BLaER1 treated with 17β-estradiol and CSF1 and Interleukin-3, amounts not matched to agents 10 nM and 100 nM (cell line): ENCODE data around the gene KCNJ9.

Experiments
- H3K27ac ChIP-seq, 11 experiments: shearing (Covaris generic); formaldehyde crosslinking; 2 replicates each; pipeline ENCODE4 v1.8.1; 2022
- H3K27me3 ChIP-seq, 11 experiments: shearing (Covaris generic); formaldehyde crosslinking; 2 replicates each; pipeline ENCODE4 v1.8.1; 2022
- H3K36me3 ChIP-seq, 11 experiments: shearing (Covaris generic); formaldehyde crosslinking; 2 replicates each; pipeline ENCODE4 v1.8.1; 2022
- H3K4me1 ChIP-seq, 10 experiments: shearing (Covaris generic); formaldehyde crosslinking; 2 replicates each; pipeline ENCODE4 v1.8.1; 2022
- H3K4me2 ChIP-seq, 11 experiments: shearing (Covaris generic); formaldehyde crosslinking; 2 replicates each; pipeline ENCODE4 v1.8.1; 2022
- H3K4me3 ChIP-seq, 10 experiments: shearing (Covaris generic); formaldehyde crosslinking; 2 replicates each; pipeline ENCODE4 v1.8.1; 2022
- H3K9ac ChIP-seq, 11 experiments: shearing (Covaris generic); formaldehyde crosslinking; 2 replicates each; pipeline ENCODE4 v1.8.1; 2022
- H3K9me3 ChIP-seq, 11 experiments: shearing (Covaris generic); formaldehyde crosslinking; replicated peaks in 1 of 11; 2 replicates each; pipeline ENCODE4 v1.8.1; 2022
- H4K20me1 ChIP-seq, 11 experiments: shearing (Covaris generic); formaldehyde crosslinking; 2 replicates each; pipeline ENCODE4 v1.8.1; 2022
- Cebpa-rat ChIP-seq, 11 experiments: shearing (Covaris generic); IDR thresholded peaks; 2 replicates each; pipeline ENCODE4 v1.8.1; 2022

Gene KCNJ9

GRCh38 chr1:160081261-160081936, at the start of gene KCNJ9:
Gene KCNJ9 (plus strand): TSS chr1:160081538. CDS start chr1:160084031, 2,493 bp downstream.
- peaks cover 0 to 19% (median 12%) of the 10 kb centered on the region in 11 experiments; a peak in 17 of 22 replicates for H3K36me3 ChIP-seq
- peak within 1 kb of the TSS in 8 of 11 experiments; percentile 0 to 51 (median 27); a peak in 15 of 22 replicates for H3K4me2 ChIP-seq

GRCh38 chr1:160032165-160032820, 49.0 kb upstream of the KCNJ9 start:
- Histone ChIP-seq H3K9ac (peak overlapping the region; percentile 61 to 79 (median 76)), H3K27ac (peak overlapping the region; percentile 30 to 69 (median 56); a peak in 19 of 22 replicates), H3K27me3 (no peaks in the 10 kb centered on the region), H3K4me1 (peaks cover 24 to 38% (median 28%) of the 10 kb centered on the region in 10 experiments), H3K36me3 (peaks cover 0 to 2% (median 0%) of the 10 kb centered on the region in 11 experiments; a peak in 1 of 22 replicates), H4K20me1 (peaks cover 0 to 19% (median 0%) of the 10 kb centered on the region in 11 experiments; a peak in 4 of 22 replicates), H3K9me3 (no peaks in the 10 kb centered on the region), H3K4me2 (peak overlapping the region; percentile 84 to 99 (median 96)), H3K4me3 (peak overlapping the region; percentile 67 to 88 (median 78))
- no peak for TF ChIP-seq Cebpa-rat (IDR thresholded peaks at IDR 0.05)

More at GRCh38 chr1:160081261-160081936, at the start of gene KCNJ9:
- Histone ChIP-seq H3K27ac (no peak within 1 kb of the TSS), H3K27me3 (no peaks in the 10 kb centered on the region), H3K4me3 (no peak within 1 kb of the TSS), H3K9me3 (peaks cover 0 to 7% (median 0%) of the 10 kb centered on the region in 11 experiments; a peak in 3 of 22 replicates), H3K4me1 (peaks cover 14 to 37% (median 20%) of the 10 kb centered on the region in 10 experiments; a peak in 18 of 20 replicates), H4K20me1 (no peaks in the 10 kb centered on the region), H3K9ac (no peak within 1 kb of the TSS)
- TF ChIP-seq Cebpa-rat (IDR thresholded peaks at IDR 0.05) = no peak

GRCh38 chr1:160040476-160040875, 40.9 kb upstream of the KCNJ9 start:
- H3K4me2 ChIP-seq = no peak overlapping the region
- no peaks in the 10 kb centered on the region for H3K36me3 ChIP-seq
- H3K4me3 ChIP-seq = no peak overlapping the region
- no peaks in the 10 kb centered on the region for H3K4me1 ChIP-seq
- no peak overlapping the region for H3K27ac ChIP-seq
- no peaks in the 10 kb centered on the region for H3K27me3 ChIP-seq
- no peaks in the 10 kb centered on the region for H4K20me1 ChIP-seq
- H3K9me3 ChIP-seq = no peaks in the 10 kb centered on the region
- TF ChIP-seq Cebpa-rat (IDR thresholded peaks at IDR 0.05) = no peak
- H3K9ac ChIP-seq = no peak overlapping the region

GRCh38 chr1:160043543-160043942, 37.8 kb upstream of the KCNJ9 start:
- H3K27ac ChIP-seq = no peak overlapping the region
- H3K27me3 ChIP-seq = no peaks in the 10 kb centered on the region
- H3K4me2 ChIP-seq = no peak overlapping the region
- H3K9me3 ChIP-seq = no peaks in the 10 kb centered on the region
- no peaks in the 10 kb centered on the region for H3K36me3 ChIP-seq
- TF ChIP-seq Cebpa-rat (IDR thresholded peaks at IDR 0.05) = no peak
- H4K20me1 ChIP-seq = no peaks in the 10 kb centered on the region
- H3K9ac ChIP-seq = no peak overlapping the region
- H3K4me3 ChIP-seq = no peak overlapping the region
- H3K4me1 ChIP-seq = peaks cover 0 to 12% (median 9%) of the 10 kb centered on the region in 10 experiments; a peak in 13 of 20 replicates

- Histone ChIP-seq H3K4me2 (no peak overlapping the region), H3K9me3 (no peaks in the 10 kb centered on the region), H3K9ac (no peak overlapping the region), H3K36me3 (no peaks in the 10 kb centered on the region), H3K27ac (no peak overlapping the region), H3K4me1 (peaks cover 0 to 12% (median 9%) of the 10 kb centered on the region in 10 experiments; a peak in 13 of 20 replicates), H3K27me3 (no peaks in the 10 kb centered on the region), H3K4me3 (no peak overlapping the region), H4K20me1 (no peaks in the 10 kb centered on the region)
- no peak for TF ChIP-seq Cebpa-rat (IDR thresholded peaks at IDR 0.05)
Measured at GRCh38 chr1:160045653-160046052, 35.7 kb upstream of the KCNJ9 start.

DNA sequence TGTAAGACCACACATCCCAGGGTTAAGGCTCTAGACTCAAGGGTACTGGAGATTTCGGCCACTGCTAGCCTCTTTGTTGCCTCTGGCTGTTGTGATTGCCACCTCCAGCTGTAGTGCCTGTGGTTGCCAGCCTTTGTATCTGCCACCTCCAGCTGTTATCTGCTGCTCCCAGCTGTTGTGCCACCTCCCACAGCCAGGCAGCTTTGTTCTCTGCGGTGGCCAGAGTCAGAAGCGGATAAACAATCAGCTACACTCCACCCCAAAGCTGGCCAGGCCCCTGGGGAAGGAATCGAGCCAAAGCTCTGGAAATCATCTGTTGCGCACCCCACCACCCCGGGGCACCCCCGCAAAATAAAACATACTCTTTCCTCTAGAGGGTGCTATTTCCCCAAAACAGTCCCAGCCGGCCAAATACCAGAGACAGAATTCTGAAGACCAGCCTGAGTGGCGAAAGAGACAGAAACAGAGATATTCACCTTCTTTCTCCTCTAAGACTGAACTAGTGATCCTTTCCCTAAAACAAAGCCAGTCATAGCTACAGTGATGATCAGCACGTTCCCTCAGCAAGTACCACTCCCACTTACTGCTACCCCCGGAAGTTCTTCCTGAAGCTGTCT, 34.7 kb upstream of the KCNJ9 start:
- no peak overlapping the region for H3K4me3 ChIP-seq
- peak overlapping the region in 9 of 11 experiments; percentile 13 to 74 (median 21); a peak in 14 of 22 replicates for H3K4me2 ChIP-seq
- H3K27ac ChIP-seq = no peak overlapping the region
- H3K9me3 ChIP-seq = no peaks in the 10 kb centered on the region
- TF ChIP-seq Cebpa-rat (IDR thresholded peaks at IDR 0.05) = no peak
- H3K36me3 ChIP-seq = no peaks in the 10 kb centered on the region
- H3K4me1 ChIP-seq = peaks cover 0 to 12% (median 9%) of the 10 kb centered on the region in 10 experiments; a peak in 13 of 20 replicates
- no peaks in the 10 kb centered on the region for H3K27me3 ChIP-seq
- 0 out of 22 replicates have a peak overlapping the region, but pooled peaks of 2 of the 11 experiments have one; percentile 1 to 33 for H3K9ac ChIP-seq
- H4K20me1 ChIP-seq = no peaks in the 10 kb centered on the region

DNA sequence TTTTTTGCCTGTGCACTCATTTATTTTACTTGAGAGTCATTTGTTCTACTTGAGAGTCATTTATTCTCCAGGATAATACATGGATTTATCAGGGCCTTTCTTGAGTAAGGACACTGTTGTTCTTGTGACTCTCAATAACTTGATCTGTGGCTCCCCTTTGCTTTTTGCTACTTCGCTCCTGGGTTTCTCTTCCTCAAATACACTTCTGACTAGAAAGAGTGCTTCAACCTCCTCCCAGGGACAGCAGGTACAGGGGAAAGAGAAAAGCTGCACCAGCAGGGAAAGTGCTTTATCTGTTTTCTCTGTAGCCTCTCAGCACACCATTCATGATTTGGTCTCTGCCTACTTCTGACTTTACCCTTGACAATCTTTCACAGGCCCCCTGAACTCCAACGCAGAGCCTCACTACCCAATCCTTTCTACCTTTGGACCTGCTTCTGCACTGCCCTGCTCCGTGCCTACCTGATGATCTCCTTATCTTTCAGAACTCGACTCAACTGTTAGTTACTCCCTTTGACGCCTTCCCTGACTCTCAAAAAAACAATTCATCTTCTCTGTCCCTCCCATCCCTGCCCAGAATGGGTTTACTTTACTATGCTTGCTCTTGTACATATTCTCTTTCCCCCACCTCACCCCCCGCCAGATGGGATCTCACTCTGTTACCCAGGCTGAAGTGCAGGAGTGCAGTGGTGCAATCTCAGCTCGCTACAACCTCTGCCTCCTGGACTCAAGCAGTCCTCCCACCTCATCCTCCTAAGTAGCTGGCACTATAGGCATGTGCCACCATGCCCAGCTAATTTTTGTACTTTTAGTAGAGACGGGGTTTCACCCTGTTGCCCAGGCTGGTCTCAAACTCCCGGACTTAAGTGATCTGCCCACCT, 34.0 kb upstream of the KCNJ9 start:
- no peak for TF ChIP-seq Cebpa-rat (IDR thresholded peaks at IDR 0.05)
- Histone ChIP-seq H3K4me2 (peak overlapping the region in 9 of 11 experiments; percentile 13 to 74 (median 21); a peak in 14 of 22 replicates), H3K4me1 (peaks cover 0 to 12% (median 9%) of the 10 kb centered on the region in 10 experiments; a peak in 13 of 20 replicates), H3K9me3 (no peaks in the 10 kb centered on the region), H3K27me3 (no peaks in the 10 kb centered on the region), H3K27ac (no peak overlapping the region), H3K4me3 (no peak overlapping the region), H3K36me3 (no peaks in the 10 kb centered on the region), H4K20me1 (no peaks in the 10 kb centered on the region), H3K9ac (0 out of 22 replicates have a peak overlapping the region, but pooled peaks of 2 of the 11 experiments have one; percentile 1 to 33)

GRCh38 chr1:160048335-160048734, 33.0 kb upstream of the KCNJ9 start:
- Histone ChIP-seq H3K27me3 (no peaks in the 10 kb centered on the region), H3K4me1 (peaks cover 0 to 12% (median 9%) of the 10 kb centered on the region in 10 experiments; a peak in 13 of 20 replicates), H3K4me3 (no peak overlapping the region), H3K27ac (no peak overlapping the region), H3K9me3 (no peaks in the 10 kb centered on the region), H3K36me3 (no peaks in the 10 kb centered on the region), H3K4me2 (no peak overlapping the region), H3K9ac (no peak overlapping the region), H4K20me1 (no peaks in the 10 kb centered on the region)
- no peak for TF ChIP-seq Cebpa-rat (IDR thresholded peaks at IDR 0.05)
